Adipose tissue (tissue), 3 donors: ENCODE measurements around the gene LRRIQ4. TPM values are rescaled to one million over a fixed set of nuclear protein-coding genes. Genes with fewer than 3 reads are reported as not detected.

Experiments
- H3K27ac ChIP-seq: one replicate; pipeline ENCODE4 v1.5.1; 2013; ENCODE audit warnings: low read depth, low read length
- WGBS, 3 donors: extraction: QIAGEN DNeasy Blood & Tissue Kit; methylation state at CpG; one replicate each; pipeline ENCODE4 v1.1.7; 2013; 5-methylcytosine and 5-hydroxymethylcytosine counted together
- polyA plus RNA-seq, 3 donors: library from polyadenylated mRNA; stranded (reverse); fragments of 200-250 nt; gene quantifications; one replicate each; pipeline ENCODE4 v1.2.3, GENCODE V29; 2013
- donor health status: healthy with polysubstance abuse.
- donor health status: Bipolar disorder and iron deficiency.
- donor health status: healthy.

Gene LRRIQ4
- polyA plus RNA-seq, 3 donors: not detected

DNA sequence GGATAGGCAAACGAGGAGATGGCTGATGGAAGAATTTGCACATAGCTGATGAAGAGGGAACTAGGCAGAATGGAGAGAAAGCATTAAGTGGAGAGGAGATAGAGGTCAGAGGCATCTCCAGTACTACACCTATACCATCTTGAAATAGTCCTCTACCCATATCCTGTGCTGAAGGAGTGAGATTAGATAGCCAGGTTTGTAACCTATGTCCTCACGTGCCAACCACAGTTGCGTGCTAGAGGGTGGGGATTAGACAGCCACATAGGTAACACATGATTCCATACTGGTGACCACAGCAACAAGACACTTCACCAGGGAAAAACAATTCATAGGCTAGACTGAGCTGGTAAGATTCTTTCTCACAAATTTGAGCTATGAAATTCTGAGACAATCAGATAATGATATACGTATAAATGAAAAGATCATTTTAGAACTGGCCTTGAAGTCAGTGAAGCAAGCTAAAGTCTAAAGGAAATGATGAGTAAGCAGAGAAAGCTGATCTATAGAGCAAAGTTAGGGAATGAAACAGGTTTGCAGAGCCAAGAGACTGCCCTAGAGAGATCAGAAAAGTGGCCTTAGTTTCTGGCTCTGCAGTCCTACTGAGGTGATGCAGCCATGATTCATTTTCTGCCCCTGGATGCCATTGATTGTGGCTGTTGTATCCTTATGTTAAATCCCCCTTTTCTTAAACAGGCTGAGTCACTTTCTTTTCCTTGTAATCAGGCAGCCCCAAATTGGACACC is 21.8 kb upstream of the LRRIQ4 start:
- WGBS, 3 donors: 89 to 97% (median 92%) methylated on average over 4 of the region's 4 CpGs
- H3K27ac ChIP-seq: no peak overlapping the region

DNA sequence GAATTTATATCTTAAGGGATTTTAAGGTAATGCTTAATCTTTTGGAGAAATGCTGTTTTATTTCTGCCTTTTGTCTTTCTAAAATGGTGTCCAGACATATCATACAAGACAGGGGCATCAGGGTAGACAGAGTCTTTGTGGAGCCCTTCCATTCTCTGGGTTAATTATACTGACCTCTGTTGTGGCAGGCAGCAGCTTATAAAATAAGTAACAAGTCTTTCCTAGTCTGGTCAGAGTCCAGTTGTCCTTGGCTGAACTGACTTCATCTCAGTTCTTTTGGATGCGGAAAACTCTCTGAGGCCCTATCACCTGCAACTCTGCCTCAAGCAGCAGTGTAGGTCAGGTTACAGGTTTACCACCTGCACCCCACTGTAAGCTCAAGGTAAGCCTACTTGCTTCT is 20.3 kb upstream of the LRRIQ4 start:
- 96 to 100% (median 98%) methylated on average over 1 of the region's 1 CpG for WGBS, 3 donors
- no peak overlapping the region for H3K27ac ChIP-seq

DNA sequence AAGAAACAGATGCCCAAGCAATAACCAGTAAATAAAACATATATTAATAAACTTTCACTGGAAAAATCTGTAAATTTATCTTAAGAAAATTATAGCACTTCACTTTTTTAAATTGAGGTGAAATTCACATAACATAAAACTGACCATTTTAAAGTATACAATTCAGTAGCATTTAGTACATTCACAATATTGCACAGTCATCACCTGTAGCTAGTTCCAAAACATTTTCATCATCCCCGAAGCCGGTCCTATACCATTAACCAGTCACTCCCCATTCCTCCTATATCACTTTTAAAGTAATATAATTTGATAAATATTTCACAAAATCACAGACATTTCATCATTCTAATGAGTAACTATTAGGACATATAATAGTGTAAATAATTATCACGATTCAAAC is 8.0 kb upstream of the LRRIQ4 start:
- no peak overlapping the region for H3K27ac ChIP-seq
- WGBS, 3 donors: 90 to 92% (median 90%) methylated on average over 3 of the region's 3 CpGs

DNA sequence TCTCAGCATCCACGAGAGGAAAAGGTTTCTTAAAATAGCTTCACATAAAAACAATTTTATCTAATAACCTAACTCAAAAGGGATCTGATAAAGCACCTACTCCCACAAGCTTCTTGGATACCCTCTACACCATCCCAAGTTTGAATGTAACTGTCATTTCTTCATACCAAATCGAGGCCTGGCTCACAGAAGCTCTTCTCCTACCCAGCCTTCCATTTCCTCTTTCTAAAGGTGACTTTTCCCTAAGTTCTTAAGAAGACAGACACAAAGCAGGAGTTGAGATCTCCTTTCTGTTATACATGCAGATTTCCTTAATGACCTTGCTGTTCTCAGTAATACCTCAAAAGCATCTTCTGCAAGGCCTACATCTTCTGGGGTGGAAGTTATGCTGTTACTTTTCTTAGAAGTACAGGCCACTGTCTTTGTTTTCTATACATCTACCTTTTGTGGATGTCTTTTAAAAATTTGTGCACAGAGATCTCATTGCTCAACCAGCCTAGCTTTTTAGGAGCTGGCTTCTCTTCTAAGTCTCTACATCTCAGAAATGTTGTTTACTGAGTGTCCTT is 3.4 kb upstream of the LRRIQ4 start:
- 35 to 49% (median 35%) methylated on average over 2 of the region's 2 CpGs for WGBS, 3 donors
- no peak overlapping the region for H3K27ac ChIP-seq

DNA sequence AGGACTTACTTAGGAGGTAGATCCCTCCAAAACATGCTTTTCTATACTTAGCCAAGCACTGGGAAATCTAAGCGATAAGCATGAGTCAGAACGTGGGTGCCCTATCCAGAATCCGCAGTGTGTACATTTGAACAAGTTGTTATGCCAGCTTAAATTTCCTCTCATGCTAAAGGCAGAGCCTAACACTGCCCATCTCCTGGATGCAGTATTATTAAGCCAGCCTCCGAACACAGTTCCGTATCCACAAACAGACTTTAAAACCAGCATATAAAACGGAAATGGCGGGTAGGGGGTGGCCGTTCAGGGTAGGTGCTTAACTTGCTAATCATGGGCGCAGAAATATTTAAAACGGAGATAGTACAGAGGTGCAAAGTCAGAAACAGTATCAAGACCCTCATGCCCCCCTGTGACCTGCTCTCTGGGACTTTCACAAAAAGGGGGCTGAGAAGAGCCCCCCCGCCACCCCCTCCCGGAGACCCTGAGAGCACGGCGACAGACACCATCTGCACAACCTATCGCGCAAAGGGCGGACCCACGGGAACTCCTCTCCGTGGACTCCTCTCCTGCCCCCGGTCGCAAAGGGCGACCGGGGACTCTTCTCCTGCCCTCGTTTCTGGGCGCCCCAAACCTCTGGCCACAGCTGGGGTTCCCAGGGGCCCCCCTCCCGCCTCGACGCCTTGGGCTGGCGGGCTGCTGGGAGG is 889 bp upstream of the LRRIQ4 start:
- no peak overlapping the region for H3K27ac ChIP-seq
- 1 to 6% (median 4%) methylated on average over 29 of the region's 29 CpGs for WGBS, 3 donors

DNA sequence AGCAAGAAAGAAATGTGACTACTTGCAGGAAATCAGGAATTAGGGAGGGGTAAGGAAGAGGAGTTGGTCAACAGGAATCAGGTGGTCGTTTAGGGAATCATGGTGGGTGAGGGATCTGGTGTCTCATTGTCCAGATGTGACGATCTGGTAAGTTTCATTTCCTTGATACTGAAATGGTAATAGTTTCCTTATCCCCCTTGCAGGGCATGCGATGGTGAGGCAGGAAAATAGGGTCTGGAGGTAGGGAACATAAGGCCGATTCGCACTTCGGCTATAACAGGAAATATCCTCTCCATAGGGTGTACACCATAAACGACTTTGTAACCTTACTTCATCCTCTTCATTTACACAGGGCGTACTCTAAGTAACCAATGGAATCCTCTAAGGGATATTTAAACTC is 608 bp downstream of the LRRIQ4 start:
- 30 to 69% (median 33%) methylated on average over 8 of the region's 8 CpGs for WGBS, 3 donors
- no peak overlapping the region for H3K27ac ChIP-seq

DNA sequence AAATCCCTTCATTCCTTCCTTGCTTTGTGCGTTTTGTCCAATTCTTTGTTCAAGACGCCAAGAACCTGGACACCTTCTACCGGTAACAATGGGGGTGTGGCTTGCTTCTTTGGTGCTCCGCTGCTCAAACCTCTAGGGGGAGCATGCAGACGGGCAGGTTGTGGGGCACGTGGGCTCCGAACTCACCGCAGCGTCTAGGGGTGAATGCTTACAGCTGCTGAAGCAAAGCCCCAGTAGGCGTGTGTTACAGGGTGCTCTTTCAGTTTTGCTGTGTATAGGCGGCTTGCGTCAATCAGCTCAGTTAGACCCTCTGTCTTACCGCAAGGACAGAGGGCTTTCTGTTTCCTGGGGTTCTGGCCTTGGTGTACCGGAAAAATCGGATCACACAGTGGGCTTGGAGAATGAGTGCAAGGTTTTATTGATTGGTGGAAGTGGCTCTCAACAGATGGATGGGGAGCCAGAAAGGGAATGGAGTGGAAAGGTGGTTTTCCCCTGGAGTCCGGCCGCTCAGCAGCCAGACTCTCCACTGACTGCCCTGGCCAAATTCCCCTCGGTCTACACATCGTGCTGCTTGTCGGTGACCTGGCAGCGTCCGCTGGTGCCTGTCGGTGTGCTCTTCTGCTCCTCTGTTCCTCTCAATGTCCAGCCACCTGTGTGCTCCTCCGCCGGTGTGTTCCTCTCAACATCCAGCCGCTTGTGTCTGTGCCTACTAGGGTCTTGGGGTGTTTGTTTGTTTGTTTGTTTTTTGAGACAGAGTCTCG is 1.3 kb downstream of the LRRIQ4 start:
- WGBS, 3 donors: 57 to 64% (median 58%) methylated on average over 27 of the region's 27 CpGs
- H3K27ac ChIP-seq: no peak overlapping the region

DNA sequence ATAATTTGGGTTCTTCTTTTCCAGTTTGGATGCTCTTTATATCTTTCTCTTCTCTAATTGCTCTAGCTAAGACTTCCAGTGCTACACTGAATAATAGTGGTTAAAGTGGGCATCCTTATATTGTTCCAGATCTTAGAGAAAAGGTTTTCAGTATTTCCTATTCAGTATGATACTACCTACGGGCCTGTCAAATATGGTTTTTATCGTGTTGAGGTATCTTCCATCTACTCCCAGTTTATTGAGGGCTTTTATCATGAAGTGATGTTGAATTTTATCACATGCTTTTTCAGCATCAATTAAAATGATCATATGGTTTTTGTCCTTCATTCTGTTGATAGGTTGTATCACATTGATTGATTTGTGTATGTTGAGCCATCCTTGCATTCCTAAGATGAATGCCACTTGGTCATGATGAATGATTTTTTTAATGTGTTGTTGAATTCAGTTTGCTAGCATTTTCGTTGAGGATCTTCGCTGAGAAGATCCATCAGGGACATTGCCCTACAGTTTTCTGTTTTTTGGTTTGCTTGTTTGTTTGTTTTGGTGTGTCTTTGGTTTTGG is 3.0 kb downstream of the LRRIQ4 start:
- WGBS, 3 donors: 93 to 99% (median 96%) methylated on average over 4 of the region's 4 CpGs
- H3K27ac ChIP-seq: no peak overlapping the region

DNA sequence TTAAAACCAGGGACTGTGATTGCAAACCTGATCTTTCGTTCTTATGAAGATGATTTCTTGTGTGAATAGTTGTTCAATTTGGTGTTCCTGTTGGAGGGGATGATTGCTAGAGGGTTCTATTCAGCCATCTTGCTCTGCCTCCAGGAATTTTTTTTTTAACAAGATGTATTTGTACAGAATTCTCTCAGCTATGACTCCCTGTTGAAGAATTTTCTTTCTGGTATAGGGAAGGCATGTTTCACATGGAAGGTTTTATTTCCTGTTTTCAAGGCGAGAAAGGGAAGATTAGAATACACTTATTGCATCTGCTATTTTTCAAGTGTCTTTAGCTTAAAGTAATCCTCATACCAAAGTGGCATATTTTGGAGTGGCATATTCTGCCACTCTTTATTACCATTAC is 5.6 kb downstream of the LRRIQ4 start:
- no peak overlapping the region for H3K27ac ChIP-seq
- 67 to 93% (median 77%) methylated on average over 2 of the region's 2 CpGs for WGBS, 3 donors

DNA sequence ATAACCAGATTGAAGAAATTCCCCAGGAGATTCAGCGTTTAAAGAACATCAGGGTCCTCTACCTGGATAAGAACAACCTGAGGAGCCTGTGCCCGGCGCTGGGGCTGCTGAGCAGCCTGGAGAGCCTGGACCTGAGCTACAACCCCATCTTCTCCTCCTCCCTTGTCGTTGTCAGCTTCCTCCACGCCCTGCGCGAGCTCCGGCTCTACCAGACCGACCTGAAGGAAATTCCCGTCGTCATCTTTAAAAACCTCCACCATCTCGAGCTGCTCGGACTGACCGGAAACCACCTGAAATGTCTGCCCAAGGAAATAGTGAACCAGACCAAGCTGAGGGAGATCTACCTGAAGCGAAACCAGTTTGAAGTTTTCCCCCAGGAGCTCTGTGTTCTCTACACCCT is 9.4 kb downstream of the LRRIQ4 start:
- H3K27ac ChIP-seq: no peak overlapping the region
- 88 to 94% (median 90%) methylated on average over 15 of the region's 15 CpGs for WGBS, 3 donors

DNA sequence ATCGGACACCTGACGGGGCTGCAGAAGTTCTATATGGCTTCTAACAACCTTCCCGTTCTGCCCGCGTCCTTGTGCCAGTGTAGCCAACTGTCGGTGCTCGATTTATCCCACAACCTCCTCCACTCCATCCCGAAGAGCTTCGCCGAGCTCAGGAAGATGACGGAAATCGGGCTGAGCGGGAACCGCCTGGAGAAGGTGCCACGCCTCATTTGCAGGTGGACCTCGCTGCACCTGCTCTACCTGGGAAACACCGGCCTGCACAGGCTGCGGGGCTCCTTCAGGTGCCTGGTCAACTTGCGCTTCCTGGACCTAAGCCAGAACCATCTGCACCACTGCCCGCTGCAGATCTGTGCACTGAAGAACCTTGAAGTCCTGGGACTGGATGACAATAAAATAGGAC is 9.9 kb downstream of the LRRIQ4 start:
- no peak overlapping the region for H3K27ac ChIP-seq
- WGBS, 3 donors: 88 to 98% (median 96%) methylated on average over 20 of the region's 20 CpGs

DNA sequence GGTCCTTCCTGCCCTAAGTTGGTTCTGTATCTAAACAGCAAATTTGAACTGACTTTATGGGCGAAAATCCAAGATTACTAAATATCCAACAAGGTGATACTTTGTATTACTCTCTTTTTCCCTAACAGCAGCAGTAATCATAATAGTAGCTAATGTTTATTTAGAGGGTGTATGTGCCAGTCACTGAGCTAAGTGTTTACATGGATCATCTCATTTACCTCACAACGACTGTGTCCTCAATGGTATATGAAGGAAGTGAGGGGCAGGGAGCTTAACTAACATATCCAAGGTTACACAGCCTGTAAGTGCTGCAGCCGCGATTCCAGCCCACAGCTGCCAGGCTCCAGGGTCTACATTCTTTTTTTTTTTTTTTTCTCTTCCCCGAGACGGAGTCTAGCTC is 10.3 kb downstream of the LRRIQ4 start:
- 63 to 89% (median 81%) methylated on average over 6 of the region's 6 CpGs for WGBS, 3 donors
- H3K27ac ChIP-seq: no peak overlapping the region

DNA sequence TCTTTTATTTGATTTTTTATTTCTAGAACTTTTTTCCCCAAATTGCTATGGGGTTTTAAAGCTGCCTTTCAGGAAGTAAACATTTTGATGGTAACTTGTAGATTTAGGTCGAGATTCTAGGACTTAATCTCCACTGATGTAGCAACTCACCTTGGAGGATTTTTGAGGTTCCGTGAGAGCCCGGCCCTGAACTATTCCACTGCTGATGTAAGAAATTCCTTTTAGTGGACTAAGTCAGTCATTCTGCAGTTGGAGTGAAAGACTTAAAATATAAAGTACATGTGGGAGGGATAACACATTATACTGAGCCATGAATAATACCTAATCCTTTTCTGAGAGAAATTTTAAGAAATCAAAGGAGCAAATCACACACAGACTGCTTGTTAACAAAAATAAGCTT is 12.6 kb downstream of the LRRIQ4 start:
- 82 to 88% (median 82%) methylated on average over 3 of the region's 3 CpGs for WGBS, 3 donors
- H3K27ac ChIP-seq: no peak overlapping the region

DNA sequence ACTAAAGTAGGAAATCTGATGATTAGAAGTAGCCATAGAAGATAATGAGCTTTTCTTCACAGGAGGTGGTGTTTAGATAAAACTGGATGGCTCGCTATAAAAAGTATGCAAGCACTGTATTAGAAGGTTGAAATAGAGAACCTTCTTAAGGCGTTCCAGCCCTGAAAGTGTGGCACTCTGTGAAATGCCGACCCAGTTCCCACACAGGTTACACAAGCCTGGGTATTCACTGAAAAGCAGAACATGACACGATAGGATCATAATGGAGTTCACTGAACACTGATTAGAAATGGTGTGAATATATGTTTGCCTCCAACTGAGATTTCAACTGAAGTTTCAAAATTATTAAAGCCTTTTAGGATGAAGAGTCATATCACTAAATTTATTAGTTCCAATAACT is 15.0 kb downstream of the LRRIQ4 start:
- H3K27ac ChIP-seq: no peak overlapping the region
- WGBS, 3 donors: 66 to 81% (median 73%) methylated on average over 4 of the region's 4 CpGs

DNA sequence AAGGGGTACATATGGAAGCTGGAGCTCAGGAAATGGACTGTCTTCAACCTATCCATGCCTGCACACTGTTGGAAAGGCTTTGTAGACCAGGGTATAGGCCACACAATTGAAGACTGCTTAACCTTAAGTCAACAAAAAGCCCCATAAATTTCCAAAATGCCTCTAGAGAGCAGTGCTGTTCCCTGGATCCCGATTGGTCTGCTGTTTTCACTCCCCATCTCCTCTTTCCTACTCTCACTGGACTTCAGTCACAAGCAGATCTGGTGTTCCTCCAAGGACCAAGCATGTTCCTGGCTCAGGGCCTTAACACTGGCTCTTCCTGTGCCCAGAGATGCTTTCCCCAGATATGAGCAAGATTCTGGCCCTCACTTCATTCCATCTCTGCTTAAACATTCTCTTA is 22.9 kb downstream of the LRRIQ4 start:
- H3K27ac ChIP-seq: no peak overlapping the region
- 46 to 75% (median 56%) methylated on average over 1 of the region's 1 CpG for WGBS, 3 donors

DNA sequence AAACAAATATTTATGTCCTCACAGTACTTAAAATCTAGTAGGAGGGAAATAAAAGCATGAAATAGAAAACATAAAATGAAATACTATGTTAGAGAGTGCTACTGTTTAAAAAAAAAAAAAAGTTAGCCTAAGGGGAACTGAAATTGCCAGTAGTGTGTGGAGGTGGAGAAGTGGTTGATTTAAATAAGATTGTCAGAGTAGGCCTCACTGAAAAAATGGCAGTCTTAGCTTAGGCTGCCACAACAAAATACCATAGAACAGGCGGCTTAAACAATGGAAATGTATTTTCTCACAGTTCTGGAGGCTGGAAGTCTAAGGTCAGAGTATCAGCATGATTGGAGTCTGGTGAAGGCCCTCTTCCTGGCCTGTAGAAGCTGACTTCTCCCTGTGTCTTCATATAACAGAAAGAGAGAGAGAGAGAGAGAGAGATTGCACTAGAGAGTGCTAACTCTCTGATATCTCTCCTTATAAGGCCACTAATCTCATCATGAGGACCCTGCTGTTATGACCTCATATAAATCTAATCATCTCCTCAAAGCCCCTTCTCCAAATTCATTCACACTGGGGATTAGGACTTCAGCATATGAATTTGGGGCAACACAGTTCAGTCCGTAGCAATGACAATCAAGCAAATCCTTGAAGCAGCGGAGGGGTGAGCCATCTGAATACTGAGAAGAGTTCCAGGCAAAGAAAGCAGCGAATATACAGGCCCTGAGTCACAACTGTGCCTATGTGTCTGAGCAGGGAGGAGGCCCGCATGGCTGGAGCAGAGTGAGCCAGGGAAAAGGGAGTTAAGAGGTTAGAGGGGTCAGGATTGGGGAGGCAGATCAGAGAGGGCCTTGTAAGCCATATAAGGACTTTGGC is 23.6 kb downstream of the LRRIQ4 start:
- WGBS, 3 donors: 73 to 90% (median 89%) methylated on average over 5 of the region's 5 CpGs
- H3K27ac ChIP-seq: no peak overlapping the region

DNA sequence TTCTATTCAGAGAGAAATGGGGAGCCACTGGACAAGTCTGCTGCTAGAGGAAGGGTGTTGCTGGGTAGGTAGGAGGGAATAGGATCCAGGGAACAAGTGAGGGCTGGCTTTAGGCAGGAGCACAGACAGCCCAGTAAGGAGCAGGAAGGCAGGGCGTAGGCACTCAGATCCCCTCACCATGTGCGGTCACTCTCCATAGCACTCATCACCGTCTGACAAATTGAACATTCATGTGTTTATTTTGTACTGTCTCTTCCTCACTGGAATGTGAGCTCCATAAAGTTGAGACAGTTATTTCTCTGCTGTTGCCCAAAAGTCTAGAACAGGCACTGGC is 24.2 kb downstream of the LRRIQ4 start:
- 90 to 92% (median 92%) methylated on average over 3 of the region's 3 CpGs for WGBS, 3 donors
- H3K27ac ChIP-seq: no peak overlapping the region

DNA sequence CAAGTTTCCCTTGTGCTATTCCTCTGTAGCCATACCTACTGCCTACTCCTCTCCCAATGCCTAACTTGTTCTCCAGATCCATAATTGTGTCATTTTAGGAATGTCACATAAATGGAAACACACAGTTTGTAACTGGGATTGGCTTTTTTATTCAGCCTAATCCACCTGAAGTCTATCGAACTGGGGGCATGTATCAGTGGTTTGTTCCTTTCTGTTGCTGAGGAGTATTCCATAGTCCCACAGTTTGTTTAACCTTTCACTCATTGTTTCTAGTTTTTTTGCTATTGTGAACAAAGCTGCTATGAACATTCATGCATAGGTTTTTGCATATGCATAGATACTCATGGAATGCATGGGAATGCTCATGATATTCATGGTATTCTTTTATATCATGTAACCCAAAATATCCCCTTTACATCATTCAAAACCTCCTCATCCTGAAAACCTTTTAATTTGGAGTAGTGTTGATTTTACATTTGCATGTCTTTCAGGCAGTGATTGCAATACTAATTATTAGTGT is 25.9 kb downstream of the LRRIQ4 start:
- H3K27ac ChIP-seq: no peak overlapping the region
- WGBS, 3 donors: 96 to 100% (median 97%) methylated on average over 1 of the region's 1 CpG
